HCT116 (cell line): Measurements from ENCODE around the gene PHF21B. TPM values are rescaled to one million over a fixed set of nuclear protein-coding genes. Genes with fewer than 3 reads are reported as not detected.

Source experiments
- ATAC-seq: fragments of 200-7000 bp; cut with Tn5 transposase; 2 replicates; pipeline ENCODE4 v1.9.1; 2020; ENCODE audit warnings: mild to moderate bottlenecking, moderate library complexity
- BruUV-seq: library from RNA; stranded (reverse); fragments of 400-500 nt; replicated peaks from 2 replicates; lab custom pipeline; 2021; lab: Mats Ljungman, UMichigan
- CTCF ChIA-PET: fragments of 300-600 bp; sonication (Branson Sonifier 250); formaldehyde crosslinking; loops from one replicate; lab custom pipeline; 2021; ENCODE audit warnings: antibody characterized with exemption; lab: Charles Lee
- POLR2A ChIA-PET: fragments of 300-600, 350-600 bp; sonication (Branson Sonifier 250); formaldehyde crosslinking; loops from one replicate; lab custom pipeline; 2021; ENCODE audit warnings: antibody characterized with exemption; lab: Charles Lee
- RAD21 ChIA-PET, 2 experiments: fragments of 300-600 bp; sonication (Branson Sonifier 250); formaldehyde crosslinking; loops; one replicate each; lab custom pipeline; 2023; ENCODE audit warnings: low total read pairs in 2 of 2; ENCODE audit not compliant: uncharacterized antibody in 2 of 2, unreplicated experiment in 2 of 2, low non-redundant PET in 1 of 2; lab: Charles Lee
- DNase-seq: peaks from one replicate; pipeline ENCODE4 v3.0.0-alpha.2; 2010; ENCODE audit warnings: low read depth, low spot score
- H2AFZ ChIP-seq: fragments of 200-600 bp; shearing (Covaris generic), sonication (generic); 2 replicates; pipeline ENCODE4 v1.6.1; 2017; ENCODE audit warnings: low read depth, mixed run types, mixed read lengths, antibody characterized with exemption, low read length; ENCODE audit not compliant: poor library complexity, severe bottlenecking
- H3K27ac ChIP-seq: 2 replicates; pipeline ENCODE4 v1.5.1; 2012; ENCODE audit warnings: low read depth, low read length
- H3K27me3 ChIP-seq: fragments of 200-600 bp; sonication (generic); 2 replicates; pipeline ENCODE4 v1.6.1; 2016; ENCODE audit warnings: mixed run types, low read length, mixed read lengths; ENCODE audit not compliant: insufficient read depth
- H3K36me3 ChIP-seq, 2 experiments: fragments of 200-500 bp in 1 of 2; fragments of 200-600 bp in 1 of 2; sonication (Bioruptor generic) in 1 of 2; sonication (generic) in 1 of 2; 2 replicates each; pipeline versions ENCODE4 v1.5.1 to v1.6.1; 2014 to 2016; ENCODE audit warnings: low read length in 2 of 2, inconsistent platforms in 1 of 2, mixed read lengths in 1 of 2, mixed run types in 1 of 2; ENCODE audit not compliant: insufficient read depth in 2 of 2, control insufficient read depth in 1 of 2
- H3K4me1 ChIP-seq, 2 experiments: fragments of 200-600 bp in 1 of 2; sonication (generic) in 1 of 2; 2 replicates each; pipeline versions ENCODE4 v1.5.1 to v1.6.1; 2012 to 2017; ENCODE audit warnings: low read length in 2 of 2, inconsistent platforms in 1 of 2, mild to moderate bottlenecking in 1 of 2, mixed read lengths in 1 of 2, mixed run types in 1 of 2, moderate library complexity in 1 of 2; ENCODE audit not compliant: insufficient read depth in 2 of 2, control insufficient read depth in 1 of 2
- H3K4me2 ChIP-seq: fragments of 200-600 bp; sonication (generic); 2 replicates; pipeline ENCODE4 v1.6.1; 2017; ENCODE audit warnings: mixed run types, low read length, mixed read lengths
- H3K4me3 ChIP-seq, 2 experiments: fragments of 200-600 bp in 1 of 2; sonication (generic) in 1 of 2; replicated peaks in 1 of 2; 2 replicates each; pipeline ENCODE4 v1.5.1; 2011 to 2016; ENCODE audit warnings: low read length in 2 of 2, control low read depth in 1 of 2, low read depth in 1 of 2, mild to moderate bottlenecking in 1 of 2, mixed read lengths in 1 of 2, mixed run types in 1 of 2
- H3K79me2 ChIP-seq: fragments of 200-600 bp; sonication (generic); 2 replicates; pipeline ENCODE4 v1.6.1; 2017; ENCODE audit warnings: mild to moderate bottlenecking, mixed run types, low read length, moderate library complexity, mixed read lengths; ENCODE audit not compliant: insufficient read depth
- H3K9ac ChIP-seq: fragments of 200-600 bp; sonication (generic); 2 replicates; pipeline ENCODE4 v1.6.1; 2016; ENCODE audit warnings: low read length, mixed read lengths
- H3K9me2 ChIP-seq: fragments of 200-600 bp; sonication (generic), shearing (Covaris generic); 2 replicates; pipeline ENCODE4 v1.6.1; 2017; ENCODE audit warnings: mixed run types, mild to moderate bottlenecking, moderate library complexity; ENCODE audit not compliant: insufficient read depth
- H3K9me3 ChIP-seq, 2 experiments: fragments of 200-500 bp in 1 of 2; fragments of 200-600 bp in 1 of 2; sonication (Bioruptor generic) in 1 of 2; sonication (generic) in 1 of 2; 2 replicates each; pipeline ENCODE4 v1.6.1; 2014 to 2017; ENCODE audit warnings: low read length in 2 of 2, mixed read lengths in 2 of 2, inconsistent platforms in 1 of 2, low read depth in 1 of 2, mild to moderate bottlenecking in 1 of 2, mixed run types in 1 of 2, moderate library complexity in 1 of 2; ENCODE audit not compliant: control insufficient read depth in 1 of 2, insufficient read depth in 1 of 2
- H4K20me1 ChIP-seq: fragments of 200-600 bp; sonication (generic), shearing (Covaris generic); 2 replicates; pipeline ENCODE4 v1.6.1; 2017; ENCODE audit warnings: mixed run types, mild to moderate bottlenecking, moderate library complexity; ENCODE audit not compliant: insufficient read depth
- CTCF ChIP-seq, 3 experiments: fragments of 200-600 bp in 1 of 3; sonication (generic) in 1 of 3; IDR thresholded peaks in 2 of 3; conservative IDR thresholded peaks in 1 of 3; 2 replicates each; pipeline ENCODE4 v1.5.1; 2012 to 2017; ENCODE audit warnings: low read depth in 2 of 3, low read length in 2 of 3, antibody characterized with exemption in 1 of 3, borderline replicate concordance in 1 of 3, control low read depth in 1 of 3, mild to moderate bottlenecking in 1 of 3, mixed read lengths in 1 of 3, mixed run types in 1 of 3, moderate library complexity in 1 of 3; ENCODE audit not compliant: insufficient read depth in 1 of 3
- EGR1 ChIP-seq: IDR thresholded peaks from 2 replicates; pipeline ENCODE4 v1.6.1; 2012; ENCODE audit warnings: low read depth
- EZH2phosphoT487 ChIP-seq: fragments of 200-600 bp; IDR thresholded peaks from 2 replicates; pipeline ENCODE4 v1.6.1; 2018; ENCODE audit warnings: antibody characterized with exemption, borderline replicate concordance
- JUND ChIP-seq: IDR thresholded peaks from 2 replicates; pipeline ENCODE4 v1.6.1; 2012
- POLR2AphosphoS5 ChIP-seq: IDR thresholded peaks from 2 replicates; pipeline ENCODE4 v1.6.1; 2011; ENCODE audit warnings: mild to moderate bottlenecking, low read depth, low read length, moderate library complexity
- RAD21 ChIP-seq: IDR thresholded peaks from 2 replicates; pipeline ENCODE4 v1.6.1; 2012; ENCODE audit warnings: low read depth, mild to moderate bottlenecking
- YY1 ChIP-seq: IDR thresholded peaks from 2 replicates; pipeline ENCODE4 v1.6.1; 2011; ENCODE audit warnings: low read length, low read depth, moderate library complexity, mild to moderate bottlenecking; ENCODE audit not compliant: insufficient replicate concordance; ENCODE audit errors: extremely low read depth
- ZFX ChIP-seq: fragments of 450-650 bp; IDR thresholded peaks from 2 replicates; pipeline ENCODE4 v1.6.1; 2017
- ZNF274 ChIP-seq: fragments of 200-500 bp; sonication (Bioruptor generic); IDR thresholded peaks from 2 replicates; pipeline ENCODE4 v1.6.1; 2014; ENCODE audit warnings: mild to moderate bottlenecking, low read depth, low read length, inconsistent platforms
- intact Hi-C: fragments of 100-400 bp; cut with micrococcal nuclease; formaldehyde crosslinking; loops from 2 replicates; pipeline ENCODE4 v1.10.0; 2022
- total RNA-seq: library from RNA; stranded (reverse); gene quantifications from one replicate; pipeline ENCODE4 v1.2.1, GENCODE V29; 2021; ENCODE audit not compliant: unreplicated experiment
- TF ChIP-seq, protein P1 (sequence below): IDR thresholded peaks from 2 replicates; pipeline ENCODE4 v1.6.1; 2012; ENCODE audit warnings: low read depth
- TF ChIP-seq, protein P2 (sequence below): IDR thresholded peaks from 2 replicates; pipeline ENCODE4 v1.6.1; 2011; ENCODE audit warnings: mild to moderate bottlenecking, low read length, moderate library complexity; ENCODE audit not compliant: insufficient replicate concordance; ENCODE audit errors: extremely low read depth
- TF ChIP-seq, protein P3 (sequence below): IDR thresholded peaks from 2 replicates; pipeline ENCODE4 v1.6.1; 2012

Gene PHF21B
- total RNA-seq, 1 experiment from 2014 or later, result not detected

- TF ChIP-seq CTCF (IDR thresholded peaks at IDR 0.05 in 2 of 3, conservative IDR thresholded peaks at IDR 0.05 in 1 of 3; ENCODE audit: borderline replicate concordance in 1 of 3, insufficient read depth in 1 of 3, low read depth in 2 of 3, low read length in 2 of 3) (no peak), YY1 (no peak), ZFX (no peak), EGR1 (no peak), EZH2phosphoT487 (no peak)
- TF ChIP-seq, protein P1, sequence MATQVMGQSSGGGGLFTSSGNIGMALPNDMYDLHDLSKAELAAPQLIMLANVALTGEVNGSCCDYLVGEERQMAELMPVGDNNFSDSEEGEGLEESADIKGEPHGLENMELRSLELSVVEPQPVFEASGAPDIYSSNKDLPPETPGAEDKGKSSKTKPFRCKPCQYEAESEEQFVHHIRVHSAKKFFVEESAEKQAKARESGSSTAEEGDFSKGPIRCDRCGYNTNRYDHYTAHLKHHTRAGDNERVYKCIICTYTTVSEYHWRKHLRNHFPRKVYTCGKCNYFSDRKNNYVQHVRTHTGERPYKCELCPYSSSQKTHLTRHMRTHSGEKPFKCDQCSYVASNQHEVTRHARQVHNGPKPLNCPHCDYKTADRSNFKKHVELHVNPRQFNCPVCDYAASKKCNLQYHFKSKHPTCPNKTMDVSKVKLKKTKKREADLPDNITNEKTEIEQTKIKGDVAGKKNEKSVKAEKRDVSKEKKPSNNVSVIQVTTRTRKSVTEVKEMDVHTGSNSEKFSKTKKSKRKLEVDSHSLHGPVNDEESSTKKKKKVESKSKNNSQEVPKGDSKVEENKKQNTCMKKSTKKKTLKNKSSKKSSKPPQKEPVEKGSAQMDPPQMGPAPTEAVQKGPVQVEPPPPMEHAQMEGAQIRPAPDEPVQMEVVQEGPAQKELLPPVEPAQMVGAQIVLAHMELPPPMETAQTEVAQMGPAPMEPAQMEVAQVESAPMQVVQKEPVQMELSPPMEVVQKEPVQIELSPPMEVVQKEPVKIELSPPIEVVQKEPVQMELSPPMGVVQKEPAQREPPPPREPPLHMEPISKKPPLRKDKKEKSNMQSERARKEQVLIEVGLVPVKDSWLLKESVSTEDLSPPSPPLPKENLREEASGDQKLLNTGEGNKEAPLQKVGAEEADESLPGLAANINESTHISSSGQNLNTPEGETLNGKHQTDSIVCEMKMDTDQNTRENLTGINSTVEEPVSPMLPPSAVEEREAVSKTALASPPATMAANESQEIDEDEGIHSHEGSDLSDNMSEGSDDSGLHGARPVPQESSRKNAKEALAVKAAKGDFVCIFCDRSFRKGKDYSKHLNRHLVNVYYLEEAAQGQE, result no peak
Observed at GRCh38 chr22:44974454-44974853, 35.4 kb downstream of the PHF21B start (continued).

DNA sequence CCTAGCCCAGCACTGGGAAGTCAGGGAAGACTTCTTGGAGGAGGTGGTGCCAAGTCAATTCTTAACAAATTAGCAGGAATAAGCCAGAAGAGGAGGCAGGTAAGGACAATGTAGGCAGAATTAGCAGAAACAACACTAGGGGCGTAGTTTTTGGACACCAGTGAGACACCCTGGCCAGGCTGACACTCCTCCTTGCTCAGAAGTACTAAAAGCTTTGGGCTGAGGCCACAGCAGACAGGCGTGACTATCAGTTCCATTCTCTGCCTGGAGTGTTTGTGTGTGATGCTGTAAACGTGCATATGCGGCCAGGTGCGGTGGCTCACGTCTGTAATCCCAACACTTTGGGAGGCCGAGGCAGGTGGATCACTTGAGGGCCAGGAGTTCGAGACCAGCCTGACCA, 36.0 kb downstream of the PHF21B start:
- no peaks in the 10 kb centered on the region for H4K20me1 ChIP-seq
- intact Hi-C loops, result no loop called here
- no peak overlapping the region for H3K4me3 ChIP-seq
- H2AFZ ChIP-seq, result no peak overlapping the region
- DNase-seq (no peak), ATAC-seq (no peak)
- H3K27me3 ChIP-seq, result peaks cover 40% of the 10 kb centered on the region
- H3K4me2 ChIP-seq, result no peak overlapping the region
- no peaks in the 10 kb centered on the region for H3K9me3 ChIP-seq
- H3K9me2 ChIP-seq, result no peaks in the 10 kb centered on the region
- POLR2A ChIA-PET, result no interaction called here
- no peaks in the 10 kb centered on the region for H3K36me3 ChIP-seq
- CTCF ChIA-PET, result interaction anchor here (1.2 kb wide), 1 partner anchor 108 kb away, joined by 3 read pairs; no protein-coding TSS in a partner anchor
- H3K79me2 ChIP-seq, result no peaks in the 10 kb centered on the region
- no TSS peak for BruUV-seq
- no peak overlapping the region for H3K9ac ChIP-seq
- RAD21 ChIA-PET, result no interaction called here
- H3K4me1 ChIP-seq, result no peaks in the 10 kb centered on the region
- H3K27ac ChIP-seq, result no peak overlapping the region
- no peak for TF ChIP-seq JUND
- TF ChIP-seq, protein P2, sequence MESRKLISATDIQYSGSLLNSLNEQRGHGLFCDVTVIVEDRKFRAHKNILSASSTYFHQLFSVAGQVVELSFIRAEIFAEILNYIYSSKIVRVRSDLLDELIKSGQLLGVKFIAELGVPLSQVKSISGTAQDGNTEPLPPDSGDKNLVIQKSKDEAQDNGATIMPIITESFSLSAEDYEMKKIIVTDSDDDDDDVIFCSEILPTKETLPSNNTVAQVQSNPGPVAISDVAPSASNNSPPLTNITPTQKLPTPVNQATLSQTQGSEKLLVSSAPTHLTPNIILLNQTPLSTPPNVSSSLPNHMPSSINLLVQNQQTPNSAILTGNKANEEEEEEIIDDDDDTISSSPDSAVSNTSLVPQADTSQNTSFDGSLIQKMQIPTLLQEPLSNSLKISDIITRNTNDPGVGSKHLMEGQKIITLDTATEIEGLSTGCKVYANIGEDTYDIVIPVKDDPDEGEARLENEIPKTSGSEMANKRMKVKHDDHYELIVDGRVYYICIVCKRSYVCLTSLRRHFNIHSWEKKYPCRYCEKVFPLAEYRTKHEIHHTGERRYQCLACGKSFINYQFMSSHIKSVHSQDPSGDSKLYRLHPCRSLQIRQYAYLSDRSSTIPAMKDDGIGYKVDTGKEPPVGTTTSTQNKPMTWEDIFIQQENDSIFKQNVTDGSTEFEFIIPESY, result no peak
- no peak for TF ChIP-seq YY1
- TF ChIP-seq RAD21, result no peak
- TF ChIP-seq, protein P3, sequence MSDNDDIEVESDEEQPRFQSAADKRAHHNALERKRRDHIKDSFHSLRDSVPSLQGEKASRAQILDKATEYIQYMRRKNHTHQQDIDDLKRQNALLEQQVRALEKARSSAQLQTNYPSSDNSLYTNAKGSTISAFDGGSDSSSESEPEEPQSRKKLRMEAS, result no peak
- TF ChIP-seq POLR2AphosphoS5, result no peak
- TF ChIP-seq, protein P1, result no peak
- no peak for TF ChIP-seq ZNF274
